Rectal smooth muscle tissue (tissue), 1 donor: ENCODE measurements around the gene TEDC2.

Experiments used
- H3K27ac ChIP-seq: one replicate; pipeline ENCODE4 v1.7.0; 2013; ENCODE audit warnings: low read depth, low read length, inconsistent platforms
- H3K27me3 ChIP-seq: one replicate; pipeline ENCODE4 v1.7.0; 2013; ENCODE audit warnings: low read length; ENCODE audit not compliant: control insufficient read depth, insufficient read depth
- H3K36me3 ChIP-seq: one replicate; pipeline ENCODE4 v1.7.0; 2013; ENCODE audit warnings: low read length; ENCODE audit not compliant: control insufficient read depth, insufficient read depth
- H3K4me1 ChIP-seq: one replicate; pipeline ENCODE4 v1.7.0; 2013; ENCODE audit warnings: low read length; ENCODE audit not compliant: control insufficient read depth, insufficient read depth
- H3K4me3 ChIP-seq: one replicate; pipeline ENCODE4 v1.7.0; 2013; ENCODE audit warnings: low read length
- H3K9ac ChIP-seq: one replicate; pipeline ENCODE4 v1.7.0; 2013; ENCODE audit warnings: low read length

Gene TEDC2

GRCh38 chr16:2459647-2460390 is at the start of gene TEDC2:
TSS of gene TEDC2 (plus strand) at chr16:2460109. CDS start at chr16:2460145, 36 bp downstream.
- H3K36me3 ChIP-seq: no peaks in the 10 kb centered on the region
- H3K4me1 ChIP-seq: no peaks in the 10 kb centered on the region
- H3K4me3 ChIP-seq: peak within 1 kb of the TSS; percentile 71
- H3K27me3 ChIP-seq: no peaks in the 10 kb centered on the region
- no peak within 1 kb of the TSS for H3K9ac ChIP-seq
- H3K27ac ChIP-seq: no peak within 1 kb of the TSS

GRCh38 chr16:2415085-2415484 is 44.8 kb upstream of the TEDC2 start:
- no peaks in the 10 kb centered on the region for H3K4me1 ChIP-seq
- H3K9ac ChIP-seq: no peak overlapping the region
- no peaks in the 10 kb centered on the region for H3K27me3 ChIP-seq
- H3K36me3 ChIP-seq: no peaks in the 10 kb centered on the region
- no peak overlapping the region for H3K27ac ChIP-seq
- H3K4me3 ChIP-seq: no peak overlapping the region

- Histone ChIP-seq H3K36me3 (no peaks in the 10 kb centered on the region), H3K4me3 (no peak overlapping the region), H3K9ac (no peak overlapping the region), H3K4me1 (no peaks in the 10 kb centered on the region), H3K27me3 (no peaks in the 10 kb centered on the region), H3K27ac (no peak overlapping the region)
Observed at GRCh38 chr16:2420035-2420434, 39.9 kb upstream of the TEDC2 start.

GRCh38 chr16:2422123-2422867 is 37.6 kb upstream of the TEDC2 start:
- no peak overlapping the region for H3K9ac ChIP-seq
- no peak overlapping the region for H3K27ac ChIP-seq
- no peaks in the 10 kb centered on the region for H3K4me1 ChIP-seq
- no peaks in the 10 kb centered on the region for H3K27me3 ChIP-seq
- H3K36me3 ChIP-seq: no peaks in the 10 kb centered on the region
- H3K4me3 ChIP-seq: no peak overlapping the region

GRCh38 chr16:2424061-2425007 is 35.6 kb upstream of the TEDC2 start:
- no peak overlapping the region for H3K27ac ChIP-seq
- H3K9ac ChIP-seq: no peak overlapping the region
- no peak overlapping the region for H3K4me3 ChIP-seq
- no peaks in the 10 kb centered on the region for H3K27me3 ChIP-seq
- H3K36me3 ChIP-seq: no peaks in the 10 kb centered on the region
- no peaks in the 10 kb centered on the region for H3K4me1 ChIP-seq

- Histone ChIP-seq H3K27me3 (no peaks in the 10 kb centered on the region), H3K4me1 (no peaks in the 10 kb centered on the region), H3K4me3 (no peak overlapping the region), H3K9ac (no peak overlapping the region), H3K27ac (no peak overlapping the region), H3K36me3 (no peaks in the 10 kb centered on the region)
Observed at GRCh38 chr16:2425008-2425518, 34.8 kb upstream of the TEDC2 start.

GRCh38 chr16:2425825-2426430 is 34.0 kb upstream of the TEDC2 start:
- H3K4me3 ChIP-seq: no peak overlapping the region
- no peak overlapping the region for H3K9ac ChIP-seq
- no peaks in the 10 kb centered on the region for H3K27me3 ChIP-seq
- H3K27ac ChIP-seq: no peak overlapping the region
- no peaks in the 10 kb centered on the region for H3K36me3 ChIP-seq
- no peaks in the 10 kb centered on the region for H3K4me1 ChIP-seq

GRCh38 chr16:2426941-2427361 is 33.0 kb upstream of the TEDC2 start:
- no peak overlapping the region for H3K4me3 ChIP-seq
- H3K9ac ChIP-seq: no peak overlapping the region
- H3K36me3 ChIP-seq: no peaks in the 10 kb centered on the region
- H3K4me1 ChIP-seq: no peaks in the 10 kb centered on the region
- H3K27me3 ChIP-seq: no peaks in the 10 kb centered on the region
- H3K27ac ChIP-seq: no peak overlapping the region

- Histone ChIP-seq H3K9ac (no peak overlapping the region), H3K4me3 (no peak overlapping the region), H3K27me3 (no peaks in the 10 kb centered on the region), H3K4me1 (no peaks in the 10 kb centered on the region), H3K27ac (no peak overlapping the region), H3K36me3 (no peaks in the 10 kb centered on the region)
Observed at GRCh38 chr16:2427526-2427925, 32.4 kb upstream of the TEDC2 start.

GRCh38 chr16:2428051-2428783 is 31.7 kb upstream of the TEDC2 start:
- Histone ChIP-seq H3K4me1 (no peaks in the 10 kb centered on the region), H3K9ac (peak overlapping the region; percentile 34)

GRCh38 chr16:2428784-2429033 is 31.2 kb upstream of the TEDC2 start:
- Histone ChIP-seq H3K4me3 (peak overlapping the region; percentile 63), H3K27ac (peak overlapping the region; percentile 58), H3K27me3 (no peaks in the 10 kb centered on the region), H3K4me1 (no peaks in the 10 kb centered on the region), H3K9ac (peak overlapping the region; percentile 34), H3K36me3 (peaks cover 4% of the 10 kb centered on the region)

More at GRCh38 chr16:2428051-2428783, 31.7 kb upstream of the TEDC2 start:
- Histone ChIP-seq H3K27ac (peak overlapping the region; percentile 8), H3K36me3 (peaks cover 4% of the 10 kb centered on the region), H3K4me3 (peak overlapping the region; percentile 63), H3K27me3 (no peaks in the 10 kb centered on the region)
